Measurements from ENCODE around the gene ZBTB7C. TPM values are rescaled to one million over a fixed set of nuclear protein-coding genes. Genes with fewer than 3 reads are reported as not detected.

ZBTB7C gene
- total and polyA plus RNA-seq, 9 donors, result 1.5 to 26.6 (median 15.7) TPM

DNA sequence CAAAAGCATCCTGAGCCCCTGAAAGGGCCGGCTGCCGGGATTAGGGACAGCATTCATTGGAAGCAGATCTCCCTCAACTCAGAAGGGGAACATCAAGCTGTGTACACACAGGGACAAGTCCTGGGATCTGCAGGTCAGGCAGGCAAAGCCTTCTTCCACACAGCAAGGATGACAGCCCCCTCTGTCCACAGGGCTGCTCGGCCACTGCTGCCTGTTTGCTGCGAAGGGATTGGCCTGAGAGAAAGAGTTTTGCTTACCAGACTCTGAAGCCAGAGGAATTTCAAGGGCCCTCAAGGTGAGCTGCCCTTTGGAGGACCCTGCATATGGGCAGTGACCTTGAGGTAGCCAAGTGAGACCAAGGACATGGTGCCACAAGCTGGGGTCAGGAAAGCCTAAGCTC lies 11.1 kb downstream of the ZBTB7C start:
- Histone ChIP-seq H3K4me3 (no peak overlapping the region), H3K36me3 (no peaks in the 10 kb centered on the region), H3K27me3 (no peaks in the 10 kb centered on the region), H3K4me1 (ENCODE audit: insufficient read depth) (peaks cover 2% of the 10 kb centered on the region), H3K27ac (no peak overlapping the region), H3K9me3 (no peaks in the 10 kb centered on the region)
- 86 to 98% (median 86%) methylated on average over 4 of the region's 4 CpGs for WGBS, 3 donors
- DNase-seq, result no peak
- intact Hi-C loops (cut with DNase I), result no loop called here
- TF ChIP-seq, protein P1, sequence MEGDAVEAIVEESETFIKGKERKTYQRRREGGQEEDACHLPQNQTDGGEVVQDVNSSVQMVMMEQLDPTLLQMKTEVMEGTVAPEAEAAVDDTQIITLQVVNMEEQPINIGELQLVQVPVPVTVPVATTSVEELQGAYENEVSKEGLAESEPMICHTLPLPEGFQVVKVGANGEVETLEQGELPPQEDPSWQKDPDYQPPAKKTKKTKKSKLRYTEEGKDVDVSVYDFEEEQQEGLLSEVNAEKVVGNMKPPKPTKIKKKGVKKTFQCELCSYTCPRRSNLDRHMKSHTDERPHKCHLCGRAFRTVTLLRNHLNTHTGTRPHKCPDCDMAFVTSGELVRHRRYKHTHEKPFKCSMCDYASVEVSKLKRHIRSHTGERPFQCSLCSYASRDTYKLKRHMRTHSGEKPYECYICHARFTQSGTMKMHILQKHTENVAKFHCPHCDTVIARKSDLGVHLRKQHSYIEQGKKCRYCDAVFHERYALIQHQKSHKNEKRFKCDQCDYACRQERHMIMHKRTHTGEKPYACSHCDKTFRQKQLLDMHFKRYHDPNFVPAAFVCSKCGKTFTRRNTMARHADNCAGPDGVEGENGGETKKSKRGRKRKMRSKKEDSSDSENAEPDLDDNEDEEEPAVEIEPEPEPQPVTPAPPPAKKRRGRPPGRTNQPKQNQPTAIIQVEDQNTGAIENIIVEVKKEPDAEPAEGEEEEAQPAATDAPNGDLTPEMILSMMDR (IDR thresholded peaks at IDR 0.05), result no peak
- TF ChIP-seq EP300 (IDR thresholded peaks at IDR 0.05), result no peak
- TF ChIP-seq POLR2A (IDR thresholded peaks at IDR 0.05), result no peak

DNA sequence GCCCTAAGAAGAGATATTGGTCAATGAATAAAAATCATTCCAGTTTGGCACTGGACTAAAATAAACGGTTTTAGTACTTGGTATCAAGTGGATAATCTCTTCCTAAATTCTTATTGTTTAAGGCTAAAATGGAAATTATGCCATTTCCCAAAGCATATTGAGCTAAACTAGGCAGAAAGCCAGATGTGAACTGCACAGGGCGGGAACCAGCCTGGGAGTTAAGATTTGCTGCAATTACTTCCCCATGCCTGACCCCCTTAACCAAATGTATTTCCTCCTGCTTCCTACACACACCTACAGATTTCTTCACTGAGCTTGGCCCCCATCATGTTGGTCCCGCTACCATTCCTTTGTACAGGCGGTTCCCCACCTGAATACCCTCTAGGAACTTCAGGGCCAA lies 12.2 kb downstream of the ZBTB7C start:
- intact Hi-C loops (cut with DNase I), result no loop called here
- DNase-seq, result no peak
- WGBS, 3 donors, result 75 to 77% (median 77%) methylated on average over 4 of the region's 4 CpGs

DNA sequence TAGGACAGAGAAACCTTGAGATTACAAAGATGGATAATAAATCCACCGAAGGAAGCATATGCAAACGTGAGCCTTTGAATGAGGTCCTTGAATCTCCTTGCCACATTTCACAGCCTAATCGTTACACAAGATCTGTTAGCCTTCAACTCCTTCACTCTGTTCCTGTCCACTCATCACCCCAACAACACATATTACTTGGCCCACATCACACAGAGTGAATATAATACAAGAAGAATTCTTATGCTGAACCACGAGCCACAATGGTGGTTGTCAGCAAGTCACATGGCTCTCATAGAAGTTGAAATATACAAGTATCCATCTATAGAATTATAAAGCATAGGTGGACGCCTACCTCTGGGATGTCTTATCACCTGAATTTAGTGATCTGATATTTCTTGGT lies 12.6 kb downstream of the ZBTB7C start:
- H3K36me3 ChIP-seq, result no peaks in the 10 kb centered on the region
- intact Hi-C loops (cut with DNase I), result no loop called here
- no peak overlapping the region for H3K27ac ChIP-seq
- no peak for DNase-seq
- peaks cover 2% of the 10 kb centered on the region for H3K4me1 ChIP-seq (ENCODE audit: insufficient read depth)
- H3K27me3 ChIP-seq, result no peaks in the 10 kb centered on the region
- TF ChIP-seq, protein P1 (IDR thresholded peaks at IDR 0.05), result no peak
- TF ChIP-seq POLR2A (IDR thresholded peaks at IDR 0.05), result no peak
- no peak for TF ChIP-seq EP300 (IDR thresholded peaks at IDR 0.05)
- no peaks in the 10 kb centered on the region for H3K9me3 ChIP-seq
- no peak overlapping the region for H3K4me3 ChIP-seq
- 70 to 76% (median 74%) methylated on average over 5 of the region's 5 CpGs for WGBS, 3 donors

More for the DNA sequence above, 12.2 kb downstream of the ZBTB7C start:
- Histone ChIP-seq H3K36me3 (no peaks in the 10 kb centered on the region), H3K4me1 (ENCODE audit: insufficient read depth) (peaks cover 2% of the 10 kb centered on the region), H3K9me3 (no peaks in the 10 kb centered on the region), H3K27ac (no peak overlapping the region), H3K27me3 (no peaks in the 10 kb centered on the region), H3K4me3 (no peak overlapping the region)
- TF ChIP-seq EP300 (IDR thresholded peaks at IDR 0.05) (no peak), POLR2A (IDR thresholded peaks at IDR 0.05) (no peak)
- TF ChIP-seq, protein P1 (IDR thresholded peaks at IDR 0.05), result no peak

DNA sequence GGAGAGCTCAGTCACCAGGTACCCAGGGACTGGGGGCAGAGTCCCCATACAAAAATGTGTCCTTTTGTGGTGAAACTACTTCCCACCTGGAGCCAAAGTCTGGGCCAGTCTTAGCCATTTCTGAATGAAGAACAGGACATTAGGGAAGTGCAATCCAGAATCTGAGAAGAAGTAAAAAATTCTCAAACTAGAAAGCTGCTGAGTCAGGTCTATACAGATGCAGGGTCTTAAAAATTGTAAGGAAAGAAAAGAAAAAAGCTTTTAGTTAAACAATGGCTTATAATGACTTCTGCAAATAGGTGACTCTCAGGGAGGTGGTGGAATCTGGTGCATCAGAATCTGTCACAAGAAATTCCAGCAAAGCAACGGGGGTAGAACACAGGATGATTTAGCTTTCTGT lies 13.5 kb downstream of the ZBTB7C start:
- no peak overlapping the region for H3K27ac ChIP-seq
- 68 to 88% (median 76%) methylated on average over 1 of the region's 1 CpG for WGBS, 3 donors
- intact Hi-C loops (cut with DNase I), result no loop called here

DNA sequence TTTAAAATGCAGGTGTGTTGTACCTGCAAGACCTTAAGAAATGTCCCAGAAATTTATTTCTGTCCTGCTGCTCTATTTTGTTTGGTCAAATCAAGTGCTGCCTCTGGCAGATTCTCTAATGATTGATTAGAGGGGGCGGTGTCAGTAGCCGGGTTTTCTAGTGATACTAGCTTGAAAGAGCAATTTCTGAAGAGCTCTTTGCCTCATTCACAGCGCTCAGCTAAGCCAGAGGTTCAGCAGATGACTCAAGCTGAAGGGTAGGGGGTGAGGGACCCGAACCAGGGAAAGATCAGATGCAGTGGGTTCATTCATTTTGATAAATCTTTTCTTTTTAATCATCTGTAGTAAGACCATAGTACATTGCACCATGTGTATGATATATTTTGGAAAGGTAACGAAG lies 15.0 kb downstream of the ZBTB7C start:
- 91 to 94% (median 93%) methylated on average over 5 of the region's 5 CpGs for WGBS, 3 donors
- H3K27me3 ChIP-seq, result no peaks in the 10 kb centered on the region
- no peak overlapping the region for H3K4me3 ChIP-seq
- no peaks in the 10 kb centered on the region for H3K36me3 ChIP-seq
- TF ChIP-seq POLR2A (IDR thresholded peaks at IDR 0.05) (no peak), EP300 (IDR thresholded peaks at IDR 0.05) (no peak)
- TF ChIP-seq, protein P1 (IDR thresholded peaks at IDR 0.05), result no peak
- intact Hi-C loops (cut with DNase I), result no loop called here
- H3K27ac ChIP-seq, result no peak overlapping the region
- H3K9me3 ChIP-seq, result no peaks in the 10 kb centered on the region
- no peak for DNase-seq
- peaks cover 2% of the 10 kb centered on the region for H3K4me1 ChIP-seq (ENCODE audit: insufficient read depth)

More for the DNA sequence above, 13.5 kb downstream of the ZBTB7C start:
- DNase-seq, result no peak
- Histone ChIP-seq H3K4me3 (no peak overlapping the region), H3K9me3 (no peaks in the 10 kb centered on the region), H3K27me3 (no peaks in the 10 kb centered on the region), H3K4me1 (ENCODE audit: insufficient read depth) (peaks cover 2% of the 10 kb centered on the region), H3K36me3 (no peaks in the 10 kb centered on the region)
- no peak for TF ChIP-seq POLR2A (IDR thresholded peaks at IDR 0.05)
- no peak for TF ChIP-seq EP300 (IDR thresholded peaks at IDR 0.05)
